Fibroblast of pulmonary artery (primary cell): ENCODE results near the gene SIGLEC11.

Experiments
- DNase-seq: peaks from one replicate; pipeline ENCODE4 v3.0.0-alpha.2; 2010; ENCODE audit warnings: low read depth
- H3K4me3 ChIP-seq: replicated peaks from 2 replicates; pipeline ENCODE4 v1.5.1; 2011; ENCODE audit warnings: low read depth, mild to moderate bottlenecking, control low read depth, low read length, moderate library complexity
- TF ChIP-seq, protein P1 (sequence below): IDR thresholded peaks from 2 replicates; pipeline ENCODE4 v1.5.1; 2011; ENCODE audit warnings: mild to moderate bottlenecking, control low read depth, low read length, inconsistent platforms; ENCODE audit errors: missing control alignments

SIGLEC11 gene

DNA sequence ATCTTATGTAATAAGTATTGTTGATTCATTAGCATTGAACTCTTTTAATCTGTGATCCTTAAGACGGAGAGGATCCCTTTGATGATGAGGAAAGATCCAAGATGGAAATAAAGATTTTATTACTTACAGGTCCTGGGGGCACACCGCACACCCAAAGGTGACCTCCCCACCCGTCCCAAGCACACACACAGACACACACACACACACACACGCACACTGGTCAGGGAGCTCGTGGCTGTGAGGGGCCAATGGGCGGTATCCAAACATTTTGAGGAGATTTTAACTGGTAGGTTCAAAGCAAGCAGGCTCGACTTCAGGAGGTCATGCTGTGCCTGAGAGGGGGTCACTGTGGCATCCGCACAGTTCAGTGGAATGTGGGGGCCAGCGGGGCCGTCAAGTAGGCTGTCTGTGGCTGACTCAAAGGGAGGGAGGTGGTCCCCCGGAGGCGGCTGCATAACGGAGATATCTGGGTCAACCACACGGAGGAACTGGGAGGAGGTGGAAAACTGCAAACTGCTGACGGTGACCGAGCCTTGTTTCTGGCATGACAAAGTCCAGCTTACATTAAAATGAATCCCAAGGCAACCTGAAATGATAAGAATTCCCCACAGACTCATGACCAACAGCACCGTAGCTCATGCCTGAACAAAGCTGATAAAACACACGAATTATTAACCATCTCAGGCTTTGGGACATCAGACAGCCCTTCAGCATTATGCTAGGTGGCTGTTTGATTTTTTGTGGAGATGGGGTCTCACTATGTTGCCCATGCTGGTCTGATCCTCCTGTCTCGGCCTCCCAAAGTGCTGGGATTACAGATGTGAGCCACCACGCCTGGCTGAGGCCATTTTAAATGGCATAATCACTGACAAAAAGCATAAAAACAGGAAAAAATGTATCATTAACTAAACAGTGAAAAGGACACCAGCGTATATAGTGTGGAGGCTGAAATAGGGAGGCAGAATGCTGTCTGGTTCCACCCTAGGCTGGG is 20.9 kb upstream of the SIGLEC11 start:
- no peak for DNase-seq
- TF ChIP-seq, protein P1, sequence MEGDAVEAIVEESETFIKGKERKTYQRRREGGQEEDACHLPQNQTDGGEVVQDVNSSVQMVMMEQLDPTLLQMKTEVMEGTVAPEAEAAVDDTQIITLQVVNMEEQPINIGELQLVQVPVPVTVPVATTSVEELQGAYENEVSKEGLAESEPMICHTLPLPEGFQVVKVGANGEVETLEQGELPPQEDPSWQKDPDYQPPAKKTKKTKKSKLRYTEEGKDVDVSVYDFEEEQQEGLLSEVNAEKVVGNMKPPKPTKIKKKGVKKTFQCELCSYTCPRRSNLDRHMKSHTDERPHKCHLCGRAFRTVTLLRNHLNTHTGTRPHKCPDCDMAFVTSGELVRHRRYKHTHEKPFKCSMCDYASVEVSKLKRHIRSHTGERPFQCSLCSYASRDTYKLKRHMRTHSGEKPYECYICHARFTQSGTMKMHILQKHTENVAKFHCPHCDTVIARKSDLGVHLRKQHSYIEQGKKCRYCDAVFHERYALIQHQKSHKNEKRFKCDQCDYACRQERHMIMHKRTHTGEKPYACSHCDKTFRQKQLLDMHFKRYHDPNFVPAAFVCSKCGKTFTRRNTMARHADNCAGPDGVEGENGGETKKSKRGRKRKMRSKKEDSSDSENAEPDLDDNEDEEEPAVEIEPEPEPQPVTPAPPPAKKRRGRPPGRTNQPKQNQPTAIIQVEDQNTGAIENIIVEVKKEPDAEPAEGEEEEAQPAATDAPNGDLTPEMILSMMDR = no peak

GRCh38 chr19:49978324-49978723 is 17.4 kb upstream of the SIGLEC11 start:
- TF ChIP-seq, protein P1 = no peak
- H3K4me3 ChIP-seq = no peak overlapping the region
- no peak for DNase-seq

More for the DNA sequence above, 20.9 kb upstream of the SIGLEC11 start:
- no peak overlapping the region for H3K4me3 ChIP-seq

DNA sequence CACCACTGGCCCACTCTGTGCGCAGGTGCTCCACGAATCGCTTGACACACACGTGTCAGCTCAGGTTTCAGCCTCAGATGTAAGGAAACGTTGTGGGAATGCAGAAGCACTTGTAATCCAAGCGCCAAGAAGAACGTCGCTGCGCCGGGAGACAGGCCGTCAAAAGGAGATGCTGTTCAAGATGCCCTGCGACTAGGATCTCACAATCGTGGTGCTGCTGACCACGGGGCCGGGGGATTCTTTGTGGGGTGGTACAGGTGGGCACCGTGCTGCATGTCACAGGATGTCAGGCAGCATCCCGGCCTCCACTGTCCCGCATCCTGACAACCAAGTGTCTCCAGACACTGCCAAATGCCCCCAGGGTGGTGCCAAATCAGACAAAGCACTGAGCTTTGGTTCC is 16.9 kb upstream of the SIGLEC11 start:
- DNase-seq = no peak
- no peak overlapping the region for H3K4me3 ChIP-seq
- TF ChIP-seq, protein P1 = no peak

GRCh38 chr19:49977076-49977475 is 16.1 kb upstream of the SIGLEC11 start:
- no peak overlapping the region for H3K4me3 ChIP-seq
- TF ChIP-seq, protein P1 = no peak
- no peak for DNase-seq

DNA sequence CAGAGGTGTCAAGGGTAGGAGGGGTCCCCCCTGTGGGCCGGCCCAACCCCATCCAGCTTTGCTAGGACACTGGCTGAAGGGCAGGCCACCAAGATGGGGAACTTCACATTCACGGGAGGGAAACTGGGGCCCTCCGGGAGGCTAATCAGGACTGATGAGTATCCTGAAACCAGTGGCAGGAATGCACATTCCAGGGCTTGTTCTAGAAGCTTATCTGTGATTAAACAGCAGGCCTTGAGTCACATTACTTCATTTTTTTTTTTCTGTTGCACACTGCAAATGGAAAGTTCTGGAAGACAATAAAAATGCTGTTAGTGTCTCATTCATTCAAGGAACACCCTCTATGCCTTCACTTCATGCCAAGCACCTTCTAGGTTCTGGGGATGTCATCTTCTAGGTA is 15.5 kb upstream of the SIGLEC11 start:
- TF ChIP-seq, protein P1 = no peak
- no peak for DNase-seq
- H3K4me3 ChIP-seq = no peak overlapping the region

GRCh38 chr19:49975051-49975450 is 14.1 kb upstream of the SIGLEC11 start:
- no peak for DNase-seq
- TF ChIP-seq, protein P1 = no peak
- H3K4me3 ChIP-seq = no peak overlapping the region
